GM21360 (cell line): Measurements from ENCODE around the gene SMARCB1.

Experiments
- ATAC-seq: cut with Tn5 transposase; IDR thresholded peaks from one replicate; pipeline ENCODE4 v1.9.1; 2021; ENCODE audit warnings: mild to moderate bottlenecking, moderate library complexity; ENCODE audit not compliant: unreplicated experiment

The SMARCB1 gene

GRCh38 chr22:23760056-23760455, 26.7 kb upstream of the SMARCB1 start:
- ATAC-seq = no peak

GRCh38 chr22:23762842-23763578, 23.8 kb upstream of the SMARCB1 start, which contains the start of gene C22orf15:
TSS of gene C22orf15 (plus strand) at chr22:23762990. CDS start at chr22:23763307, 317 bp downstream.
- no peak for ATAC-seq

- no peak for ATAC-seq
These were observed 23.2 kb upstream of the SMARCB1 start for GRCh38 chr22:23763579-23763945.

GRCh38 chr22:23763954-23764353, 22.8 kb upstream of the SMARCB1 start:
- no peak for ATAC-seq

GRCh38 chr22:23764899-23765881, 21.6 kb upstream of the SMARCB1 start:
- no peak for ATAC-seq

- ATAC-seq = no peak
These were observed 19.5 kb upstream of the SMARCB1 start for GRCh38 chr22:23767303-23767672.

- ATAC-seq = no peak
These were observed 18.9 kb upstream of the SMARCB1 start, which contains the start of gene CHCHD10 for GRCh38 chr22:23767673-23768548. TSS of gene CHCHD10 (minus strand) at chr22:23767972. CDS start at chr22:23767874, 98 bp downstream.

- ATAC-seq = no peak
These were observed 17.3 kb upstream of the SMARCB1 start for GRCh38 chr22:23769321-23769965.

GRCh38 chr22:23772315-23772648, 14.5 kb upstream of the SMARCB1 start:
- ATAC-seq = no peak

GRCh38 chr22:23772649-23773473, 13.9 kb upstream of the SMARCB1 start, which contains the start of gene MMP11:
TSS of gene MMP11 (plus strand) at chr22:23772849. CDS start at chr22:23772871, 22 bp downstream.
- ATAC-seq = no peak

GRCh38 chr22:23773483-23774113, 13.2 kb upstream of the SMARCB1 start:
- no peak for ATAC-seq

GRCh38 chr22:23774114-23774921, 12.4 kb upstream of the SMARCB1 start:
- no peak for ATAC-seq

- ATAC-seq = no peak
These were observed 11.8 kb upstream of the SMARCB1 start for GRCh38 chr22:23774922-23775436.

GRCh38 chr22:23775779-23776375, 10.9 kb upstream of the SMARCB1 start:
- no peak for ATAC-seq

GRCh38 chr22:23777776-23778576, 8.8 kb upstream of the SMARCB1 start:
- ATAC-seq = no peak

GRCh38 chr22:23778577-23778900, 8.2 kb upstream of the SMARCB1 start:
- no peak for ATAC-seq

- no peak for ATAC-seq
These were observed 7.7 kb upstream of the SMARCB1 start for GRCh38 chr22:23779083-23779482.
